ENCODE measurements around the gene MYL12A.
"Not testable (repeated sequence)": the region's sequence is repeated elsewhere in the genome, so short reads cannot be mapped to it uniquely, and the experiment has no call there.

Gene MYL12A

DNA sequence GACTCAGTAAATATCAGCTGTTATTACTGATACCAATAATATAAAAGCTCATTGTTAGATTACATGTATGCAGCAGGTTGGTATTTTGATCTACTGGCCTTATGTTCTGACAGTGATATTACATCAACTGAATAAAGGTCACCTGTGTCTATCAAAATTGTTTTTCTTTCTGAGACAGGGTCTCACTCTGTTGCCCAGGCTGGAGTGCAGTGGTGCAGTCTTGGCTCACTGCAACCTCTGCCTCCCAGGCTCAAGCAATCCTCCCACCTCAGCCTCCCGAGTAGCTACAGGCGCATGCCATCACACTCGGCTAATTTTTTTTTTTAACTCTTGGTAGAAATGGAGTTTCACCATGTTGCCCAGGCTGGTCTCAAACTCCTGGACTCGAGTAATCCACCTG, 26.7 kb upstream of the MYL12A start:
- H2AK5ac ChIP-seq (ENCODE audit: low read length); H3K36me3 ChIP-seq (ENCODE audit: control insufficient read depth, insufficient read depth, low read length); H3K4me2 ChIP-seq (ENCODE audit: low read length); H3K18ac ChIP-seq (ENCODE audit: low read length); H3K4ac ChIP-seq (ENCODE audit: low read depth, low read length); H3K79me1 ChIP-seq (ENCODE audit: low read length); H3K79me2 ChIP-seq (ENCODE audit: control insufficient read depth, insufficient read depth, low read length); H2BK5ac ChIP-seq (ENCODE audit: low read length); H2BK15ac ChIP-seq (replicated peaks; ENCODE audit: low read depth); H2BK120ac ChIP-seq (ENCODE audit: low read depth, low read length); H3K9ac ChIP-seq (ENCODE audit: low read length); DNase-seq; H3K4me3 ChIP-seq (ENCODE audit: low read length); H4K8ac ChIP-seq (ENCODE audit: low read depth, low read length); H4K5ac ChIP-seq (ENCODE audit: low read length); H3K27ac ChIP-seq (ENCODE audit: low read depth, low read length); H3K23ac ChIP-seq (ENCODE audit: low read length); H3K4me1 ChIP-seq (ENCODE audit: control insufficient read depth, low read depth, low read length); H3K56ac ChIP-seq (ENCODE audit: low read length); H3K27me3 ChIP-seq (ENCODE audit: insufficient read depth, low read length, poor library complexity): not testable (repeated sequence)
- no CpG with 5 or more reads among the region's 4 CpGs for WGBS (ENCODE audit: extremely low coverage, insufficient coverage, low lambda C conversion rate)

GRCh38 chr18:3221496-3221895, 26.1 kb upstream of the MYL12A start:
- Histone ChIP-seq H2BK120ac (ENCODE audit: low read depth, low read length) (no peak overlapping the region), H3K56ac (ENCODE audit: low read length) (no peak overlapping the region), H2BK15ac (replicated peaks; ENCODE audit: low read depth) (no peak overlapping the region), H3K79me1 (ENCODE audit: low read length) (no peaks in the 10 kb centered on the region), H3K79me2 (ENCODE audit: control insufficient read depth, insufficient read depth, low read length) (no peaks in the 10 kb centered on the region), H4K8ac (ENCODE audit: low read depth, low read length) (no peak overlapping the region), H3K4me3 (ENCODE audit: low read length) (no peak overlapping the region), H3K23ac (ENCODE audit: low read length) (no peak overlapping the region), H3K4me2 (ENCODE audit: low read length) (no peak overlapping the region), H3K4me1 (ENCODE audit: control insufficient read depth, low read depth, low read length) (no peaks in the 10 kb centered on the region), H4K5ac (ENCODE audit: low read length) (no peak overlapping the region), H3K18ac (ENCODE audit: low read length) (no peak overlapping the region), H3K4ac (ENCODE audit: low read depth, low read length) (no peak overlapping the region), H2BK5ac (ENCODE audit: low read length) (no peak overlapping the region), H3K27ac (ENCODE audit: low read depth, low read length) (no peak overlapping the region), H2AK5ac (ENCODE audit: low read length) (no peak overlapping the region), H3K9ac (ENCODE audit: low read length) (no peak overlapping the region), H3K27me3 (ENCODE audit: insufficient read depth, low read length, poor library complexity) (no peaks in the 10 kb centered on the region), H3K36me3 (ENCODE audit: control insufficient read depth, insufficient read depth, low read length) (no peaks in the 10 kb centered on the region)
- WGBS (ENCODE audit: extremely low coverage, insufficient coverage, low lambda C conversion rate): no CpG with 5 or more reads among the region's 6 CpGs
- DNase-seq: no peak

GRCh38 chr18:3223356-3223755, 24.2 kb upstream of the MYL12A start:
- no peak overlapping the region for H3K23ac ChIP-seq (ENCODE audit: low read length)
- DNase-seq: no peak
- no peaks in the 10 kb centered on the region for H3K79me2 ChIP-seq (ENCODE audit: control insufficient read depth, insufficient read depth, low read length)
- H3K4me3 ChIP-seq (ENCODE audit: low read length): no peak overlapping the region
- no peak overlapping the region for H3K18ac ChIP-seq (ENCODE audit: low read length)
- no peak overlapping the region for H3K56ac ChIP-seq (ENCODE audit: low read length)
- no peak overlapping the region for H2BK5ac ChIP-seq (ENCODE audit: low read length)
- no peak overlapping the region for H2BK15ac ChIP-seq (replicated peaks; ENCODE audit: low read depth)
- H2BK120ac ChIP-seq (ENCODE audit: low read depth, low read length): no peak overlapping the region
- no peak overlapping the region for H2AK5ac ChIP-seq (ENCODE audit: low read length)
- H4K5ac ChIP-seq (ENCODE audit: low read length): no peak overlapping the region
- no peak overlapping the region for H4K8ac ChIP-seq (ENCODE audit: low read depth, low read length)
- H3K27me3 ChIP-seq (ENCODE audit: insufficient read depth, low read length, poor library complexity): no peaks in the 10 kb centered on the region
- no peaks in the 10 kb centered on the region for H3K79me1 ChIP-seq (ENCODE audit: low read length)
- H3K4me1 ChIP-seq (ENCODE audit: control insufficient read depth, low read depth, low read length): no peaks in the 10 kb centered on the region
- no peak overlapping the region for H3K27ac ChIP-seq (ENCODE audit: low read depth, low read length)
- no peak overlapping the region for H3K9ac ChIP-seq (ENCODE audit: low read length)
- no CpG with 5 or more reads among the region's 1 CpG for WGBS (ENCODE audit: extremely low coverage, insufficient coverage, low lambda C conversion rate)
- no peak overlapping the region for H3K4me2 ChIP-seq (ENCODE audit: low read length)
- no peak overlapping the region for H3K4ac ChIP-seq (ENCODE audit: low read depth, low read length)
- H3K36me3 ChIP-seq (ENCODE audit: control insufficient read depth, insufficient read depth, low read length): no peaks in the 10 kb centered on the region

GRCh38 chr18:3224223-3224622, 23.4 kb upstream of the MYL12A start:
- no peak overlapping the region for H2BK5ac ChIP-seq (ENCODE audit: low read length)
- no peak overlapping the region for H3K18ac ChIP-seq (ENCODE audit: low read length)
- no peak overlapping the region for H3K27ac ChIP-seq (ENCODE audit: low read depth, low read length)
- H2BK120ac ChIP-seq (ENCODE audit: low read depth, low read length): no peak overlapping the region
- H2AK5ac ChIP-seq (ENCODE audit: low read length): no peak overlapping the region
- no peak for DNase-seq
- no peaks in the 10 kb centered on the region for H3K4me1 ChIP-seq (ENCODE audit: control insufficient read depth, low read depth, low read length)
- H3K79me2 ChIP-seq (ENCODE audit: control insufficient read depth, insufficient read depth, low read length): no peaks in the 10 kb centered on the region
- H2BK15ac ChIP-seq (replicated peaks; ENCODE audit: low read depth): no peak overlapping the region
- no CpG with 5 or more reads among the region's 3 CpGs for WGBS (ENCODE audit: extremely low coverage, insufficient coverage, low lambda C conversion rate)
- H3K4ac ChIP-seq (ENCODE audit: low read depth, low read length): no peak overlapping the region
- no peak overlapping the region for H3K56ac ChIP-seq (ENCODE audit: low read length)
- H4K5ac ChIP-seq (ENCODE audit: low read length): no peak overlapping the region
- H3K4me3 ChIP-seq (ENCODE audit: low read length): no peak overlapping the region
- no peaks in the 10 kb centered on the region for H3K79me1 ChIP-seq (ENCODE audit: low read length)
- H3K27me3 ChIP-seq (ENCODE audit: insufficient read depth, low read length, poor library complexity): no peaks in the 10 kb centered on the region
- no peak overlapping the region for H3K9ac ChIP-seq (ENCODE audit: low read length)
- H3K4me2 ChIP-seq (ENCODE audit: low read length): no peak overlapping the region
- no peak overlapping the region for H4K8ac ChIP-seq (ENCODE audit: low read depth, low read length)
- no peak overlapping the region for H3K23ac ChIP-seq (ENCODE audit: low read length)
- no peaks in the 10 kb centered on the region for H3K36me3 ChIP-seq (ENCODE audit: control insufficient read depth, insufficient read depth, low read length)

- no peak overlapping the region for H2BK5ac ChIP-seq (ENCODE audit: low read length)
- no CpG with 5 or more reads among the region's 3 CpGs for WGBS (ENCODE audit: extremely low coverage, insufficient coverage, low lambda C conversion rate)
- no peaks in the 10 kb centered on the region for H3K79me1 ChIP-seq (ENCODE audit: low read length)
- H3K79me2 ChIP-seq (ENCODE audit: control insufficient read depth, insufficient read depth, low read length): no peaks in the 10 kb centered on the region
- H4K5ac ChIP-seq (ENCODE audit: low read length): no peak overlapping the region
- H2AK5ac ChIP-seq (ENCODE audit: low read length): no peak overlapping the region
- DNase-seq: no peak
- no peak overlapping the region for H3K23ac ChIP-seq (ENCODE audit: low read length)
- H3K56ac ChIP-seq (ENCODE audit: low read length): no peak overlapping the region
- H3K4me3 ChIP-seq (ENCODE audit: low read length): no peak overlapping the region
- no peaks in the 10 kb centered on the region for H3K27me3 ChIP-seq (ENCODE audit: insufficient read depth, low read length, poor library complexity)
- H2BK15ac ChIP-seq (replicated peaks; ENCODE audit: low read depth): no peak overlapping the region
- H3K9ac ChIP-seq (ENCODE audit: low read length): no peak overlapping the region
- no peak overlapping the region for H4K8ac ChIP-seq (ENCODE audit: low read depth, low read length)
- H3K4ac ChIP-seq (ENCODE audit: low read depth, low read length): no peak overlapping the region
- H3K27ac ChIP-seq (ENCODE audit: low read depth, low read length): no peak overlapping the region
- H3K4me1 ChIP-seq (ENCODE audit: control insufficient read depth, low read depth, low read length): no peaks in the 10 kb centered on the region
- H3K4me2 ChIP-seq (ENCODE audit: low read length): no peak overlapping the region
- H3K36me3 ChIP-seq (ENCODE audit: control insufficient read depth, insufficient read depth, low read length): no peaks in the 10 kb centered on the region
- no peak overlapping the region for H2BK120ac ChIP-seq (ENCODE audit: low read depth, low read length)
- H3K18ac ChIP-seq (ENCODE audit: low read length): no peak overlapping the region
Observed at GRCh38 chr18:3225588-3225987, 22.0 kb upstream of the MYL12A start.

DNA sequence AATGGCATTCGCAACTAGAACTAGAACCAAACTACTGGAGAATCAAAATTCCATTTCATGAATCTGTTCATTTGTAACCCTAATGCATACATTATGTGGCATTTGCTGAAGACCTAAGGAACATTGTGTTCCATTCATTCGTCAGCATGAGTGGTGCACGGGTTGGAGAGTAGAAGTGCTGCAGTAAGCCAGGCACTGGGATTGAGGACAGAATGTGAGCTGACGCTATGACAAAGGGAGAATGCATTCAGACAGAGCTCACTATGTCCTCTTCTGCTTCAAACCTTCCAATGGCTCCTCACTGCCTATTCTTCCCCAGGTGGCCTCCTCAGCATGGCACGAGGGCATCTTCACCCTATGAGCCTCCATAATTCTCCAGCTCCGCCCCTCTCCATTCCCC, 21.6 kb upstream of the MYL12A start:
- no peaks in the 10 kb centered on the region for H3K79me1 ChIP-seq (ENCODE audit: low read length)
- no peak overlapping the region for H2BK5ac ChIP-seq (ENCODE audit: low read length)
- H3K4me3 ChIP-seq (ENCODE audit: low read length): no peak overlapping the region
- no peaks in the 10 kb centered on the region for H3K79me2 ChIP-seq (ENCODE audit: control insufficient read depth, insufficient read depth, low read length)
- H4K5ac ChIP-seq (ENCODE audit: low read length): no peak overlapping the region
- no peak overlapping the region for H3K9ac ChIP-seq (ENCODE audit: low read length)
- no peak overlapping the region for H3K27ac ChIP-seq (ENCODE audit: low read depth, low read length)
- no peaks in the 10 kb centered on the region for H3K36me3 ChIP-seq (ENCODE audit: control insufficient read depth, insufficient read depth, low read length)
- no peak overlapping the region for H2BK15ac ChIP-seq (replicated peaks; ENCODE audit: low read depth)
- no peak overlapping the region for H2BK120ac ChIP-seq (ENCODE audit: low read depth, low read length)
- H3K23ac ChIP-seq (ENCODE audit: low read length): no peak overlapping the region
- H4K8ac ChIP-seq (ENCODE audit: low read depth, low read length): no peak overlapping the region
- H3K4me2 ChIP-seq (ENCODE audit: low read length): no peak overlapping the region
- H3K56ac ChIP-seq (ENCODE audit: low read length): no peak overlapping the region
- H3K4ac ChIP-seq (ENCODE audit: low read depth, low read length): no peak overlapping the region
- WGBS (ENCODE audit: extremely low coverage, insufficient coverage, low lambda C conversion rate): no CpG with 5 or more reads among the region's 6 CpGs
- no peak overlapping the region for H3K18ac ChIP-seq (ENCODE audit: low read length)
- no peaks in the 10 kb centered on the region for H3K27me3 ChIP-seq (ENCODE audit: insufficient read depth, low read length, poor library complexity)
- DNase-seq: no peak
- H3K4me1 ChIP-seq (ENCODE audit: control insufficient read depth, low read depth, low read length): no peaks in the 10 kb centered on the region
- no peak overlapping the region for H2AK5ac ChIP-seq (ENCODE audit: low read length)
